ENCODE measurements around the gene GRM8.
A peak's percentile ranks its signal among the peaks of the same experiment; 100 is the strongest.

The GRM8 gene

DNA sequence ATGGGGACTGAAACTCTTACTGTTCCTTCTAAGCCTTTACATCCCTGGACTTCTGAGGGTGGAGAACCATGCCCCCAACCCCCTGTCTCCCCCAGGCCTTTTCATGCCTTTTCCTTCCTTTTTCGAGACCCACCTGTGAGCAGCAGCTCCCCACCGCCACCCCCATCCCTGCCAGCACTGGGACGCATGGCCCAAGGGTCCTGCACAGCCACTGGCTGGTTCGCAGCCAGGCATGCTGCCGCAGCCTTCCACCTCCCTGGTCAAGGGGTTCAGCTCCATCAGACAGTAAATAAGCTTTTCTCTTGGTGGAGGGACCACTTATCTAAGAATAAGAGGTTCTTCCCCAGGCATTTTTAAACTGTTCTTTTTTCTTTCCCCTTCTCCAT is 584.4 kb downstream of the GRM8 start:
- DNase-seq (ENCODE audit: low read depth, low spot score) = no peak

- no peak for DNase-seq (ENCODE audit: low read depth, low spot score)
These were observed 584.9 kb downstream of the GRM8 start for GRCh38 chr7:126667742-126668366.

GRCh38 chr7:126662856-126663255 is 589.9 kb downstream of the GRM8 start:
- no peak for DNase-seq (ENCODE audit: low read depth, low spot score)

- no peak for DNase-seq (ENCODE audit: low read depth, low spot score)
These were observed 593.6 kb downstream of the GRM8 start for GRCh38 chr7:126659124-126659523.

DNA sequence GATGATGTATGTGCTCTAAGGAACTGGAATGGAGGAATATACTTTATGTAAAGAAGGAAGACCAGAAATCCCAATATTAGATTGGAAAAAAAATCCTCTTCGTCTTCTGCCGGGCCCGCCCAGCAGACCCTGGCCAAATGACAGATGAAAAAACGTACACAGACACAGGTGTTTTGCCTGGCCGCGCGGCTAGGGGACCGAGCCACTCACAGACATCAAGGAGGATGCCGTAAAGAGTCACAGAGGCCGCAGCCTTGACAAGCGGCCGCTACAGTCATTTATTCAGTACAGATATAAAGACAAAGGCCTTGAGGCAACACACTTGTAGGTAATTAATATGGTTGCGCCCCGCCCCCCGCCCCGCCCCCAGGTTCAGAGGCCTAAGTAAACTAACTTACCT is 594.1 kb downstream of the GRM8 start:
- peak; percentile 5 for DNase-seq (ENCODE audit: low read depth, low spot score)

DNA sequence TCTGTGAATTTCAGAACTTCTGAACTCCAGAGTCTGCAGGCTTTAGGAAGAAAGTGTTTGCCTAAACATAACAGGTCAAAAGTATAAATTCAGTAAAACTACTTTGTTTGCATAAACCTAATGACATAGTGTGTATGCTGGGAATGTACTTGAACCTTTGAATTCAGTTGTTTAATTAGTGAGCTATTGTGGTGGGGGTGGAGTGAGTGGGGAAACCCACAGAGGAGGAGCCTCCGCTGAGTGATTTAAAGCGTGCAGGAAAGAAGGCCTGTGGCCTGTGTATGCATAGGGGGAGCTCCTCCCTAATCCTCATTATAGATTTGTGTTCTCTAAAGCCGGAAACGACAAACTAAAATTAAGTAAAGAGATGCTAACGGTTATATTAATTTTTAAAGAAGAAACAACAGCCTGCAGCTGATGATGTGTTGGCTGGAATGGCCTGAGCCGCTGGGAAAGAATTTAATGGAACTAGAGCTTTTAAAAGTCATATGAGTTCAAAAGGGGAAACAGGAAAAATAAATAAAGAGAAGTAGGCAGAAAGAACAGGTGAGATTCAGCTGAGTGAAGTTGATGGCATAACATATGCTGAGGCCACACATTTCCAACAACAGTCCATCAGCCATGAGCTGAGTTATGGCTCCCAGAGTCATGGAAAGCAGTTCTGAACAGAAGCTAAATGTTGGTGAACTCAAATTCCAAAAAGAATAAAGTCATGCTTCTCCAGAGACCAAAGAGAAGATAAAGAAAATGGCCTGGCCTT is 595.0 kb downstream of the GRM8 start:
- DNase-seq (ENCODE audit: low read depth, low spot score) = no peak

DNA sequence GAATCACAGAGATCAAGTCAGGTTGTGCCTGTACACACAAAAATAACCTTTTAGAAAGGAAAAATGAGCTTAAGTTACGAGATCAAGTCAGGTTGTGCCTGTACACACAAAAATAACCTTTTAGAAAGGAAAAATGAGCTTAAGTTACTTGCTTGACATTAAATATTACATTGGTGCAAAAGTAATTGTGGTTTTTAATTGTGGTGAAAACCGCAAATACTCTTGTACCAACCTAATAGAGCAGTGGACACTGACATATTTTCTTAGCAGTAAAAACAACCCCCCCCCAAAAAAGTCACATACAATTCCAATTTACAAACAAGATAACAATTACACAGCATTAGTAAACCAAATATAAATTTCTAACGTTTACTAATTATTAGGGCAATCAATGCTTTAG is 595.6 kb downstream of the GRM8 start:
- DNase-seq (ENCODE audit: low read depth, low spot score) = no peak

- DNase-seq (ENCODE audit: low read depth, low spot score) = peak; percentile 70
These were observed 596.6 kb downstream of the GRM8 start for GRCh38 chr7:126656165-126656564.

DNA sequence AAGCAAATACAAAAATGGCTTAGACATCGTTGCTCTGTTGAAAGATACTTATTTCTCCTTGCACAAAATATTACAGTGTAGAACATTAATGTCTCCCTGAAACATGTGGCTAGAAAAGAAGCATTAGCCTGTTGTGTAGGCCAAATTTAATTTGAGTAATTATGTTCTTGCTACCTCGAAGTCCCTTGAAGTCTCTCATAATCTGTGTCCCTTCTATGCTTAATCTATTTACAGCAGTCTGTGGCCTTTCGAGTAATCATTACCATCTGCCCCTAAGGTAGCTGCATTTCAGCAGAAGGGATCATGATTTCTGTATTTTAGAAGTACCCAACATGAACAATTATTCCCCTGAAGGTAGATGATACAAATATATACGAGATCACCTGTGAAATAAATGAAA is 615.2 kb downstream of the GRM8 start:
- no peak for DNase-seq (ENCODE audit: low read depth, low spot score)

- DNase-seq (ENCODE audit: low read depth, low spot score) = no peak
These were observed 617.2 kb downstream of the GRM8 start for GRCh38 chr7:126635545-126635944.

- DNase-seq (ENCODE audit: low read depth, low spot score) = peak; percentile 74
These were observed 644.4 kb downstream of the GRM8 start for GRCh38 chr7:126608339-126608776.

DNA sequence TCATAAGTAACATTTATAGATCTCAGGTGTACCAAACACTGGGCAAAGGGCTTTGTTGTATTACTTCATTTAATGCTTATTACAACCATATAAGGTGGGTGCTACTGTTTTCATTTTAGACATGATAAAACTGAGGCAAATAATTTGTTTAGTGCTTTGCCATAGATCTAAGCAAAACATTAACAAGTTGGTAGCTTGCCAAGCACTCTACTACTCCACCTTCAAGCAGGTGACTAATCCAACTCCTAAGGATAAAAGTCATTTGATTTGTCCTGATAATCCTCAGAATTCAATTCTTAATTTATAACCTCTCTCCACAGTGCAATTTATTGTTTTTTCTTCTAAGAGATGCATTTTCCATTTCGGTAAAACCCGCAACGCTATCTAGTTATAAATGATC is 646.4 kb downstream of the GRM8 start:
- no peak for DNase-seq (ENCODE audit: low read depth, low spot score)

DNA sequence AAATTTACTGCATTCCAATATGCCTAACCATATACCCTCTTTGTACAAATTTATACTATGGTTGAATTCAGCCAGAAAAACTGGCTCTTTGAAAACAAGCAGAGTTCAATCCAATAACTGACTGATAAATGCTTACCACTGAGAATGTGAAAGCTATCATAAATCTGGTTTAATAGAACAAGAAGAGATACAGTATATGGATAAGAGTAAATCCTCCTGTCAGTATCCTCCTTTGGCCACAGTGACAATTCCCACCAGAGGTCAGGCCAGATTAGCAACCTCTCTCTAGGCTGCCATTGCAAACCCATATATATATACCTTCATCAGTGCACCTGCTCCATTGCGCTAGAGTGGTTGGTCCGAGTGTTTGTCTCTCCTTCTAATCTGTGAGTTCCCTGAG is 647.2 kb downstream of the GRM8 start:
- DNase-seq (ENCODE audit: low read depth, low spot score) = no peak

DNA sequence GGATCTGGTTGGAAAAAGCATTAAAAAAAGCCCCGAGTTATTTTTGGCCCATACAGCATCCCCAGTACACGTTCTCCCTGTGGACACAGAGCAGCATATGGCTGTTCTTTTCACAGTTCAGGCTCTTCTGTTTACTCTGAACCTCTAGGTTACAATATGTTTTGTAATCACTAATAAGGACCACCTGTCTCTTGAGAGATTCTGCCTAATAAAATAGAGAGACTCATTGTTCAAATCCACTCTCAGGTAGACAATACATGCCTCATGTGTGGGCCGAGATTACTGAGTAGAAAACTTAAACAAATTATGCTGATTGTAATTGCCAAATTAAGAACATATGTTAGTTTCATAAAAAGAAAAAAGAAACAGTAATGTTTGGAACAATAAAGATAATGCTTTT is 647.7 kb downstream of the GRM8 start:
- DNase-seq (ENCODE audit: low read depth, low spot score) = no peak

- DNase-seq (ENCODE audit: low read depth, low spot score) = peak; percentile 83
These were observed 663.6 kb downstream of the GRM8 start for GRCh38 chr7:126589068-126589684.

DNA sequence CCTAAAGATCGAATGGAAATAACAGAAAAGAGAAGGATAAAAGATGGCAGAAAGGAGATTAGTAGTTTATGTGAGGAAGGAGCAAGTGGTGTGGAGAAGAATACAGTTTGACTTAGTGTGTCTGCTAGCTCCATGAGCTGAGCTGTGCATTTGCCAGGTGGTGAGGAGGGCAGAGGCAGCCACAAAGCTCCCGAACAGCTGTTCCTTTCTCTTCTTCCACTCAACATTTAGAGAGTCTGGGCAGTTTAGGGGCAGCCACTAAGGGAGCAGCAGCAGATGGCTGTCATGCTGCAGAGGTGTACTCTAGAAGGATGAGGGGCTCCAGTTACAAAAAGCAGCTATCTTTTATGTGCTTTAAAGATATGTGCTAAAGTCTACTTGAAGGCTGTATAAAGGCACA is 674.4 kb downstream of the GRM8 start:
- DNase-seq (ENCODE audit: low read depth, low spot score) = no peak

- peak; percentile 18 for DNase-seq (ENCODE audit: low read depth, low spot score)
These were observed 678.2 kb downstream of the GRM8 start for GRCh38 chr7:126574276-126575250.

- DNase-seq (ENCODE audit: low read depth, low spot score) = no peak
These were observed 681.9 kb downstream of the GRM8 start for GRCh38 chr7:126570845-126571244.

DNA sequence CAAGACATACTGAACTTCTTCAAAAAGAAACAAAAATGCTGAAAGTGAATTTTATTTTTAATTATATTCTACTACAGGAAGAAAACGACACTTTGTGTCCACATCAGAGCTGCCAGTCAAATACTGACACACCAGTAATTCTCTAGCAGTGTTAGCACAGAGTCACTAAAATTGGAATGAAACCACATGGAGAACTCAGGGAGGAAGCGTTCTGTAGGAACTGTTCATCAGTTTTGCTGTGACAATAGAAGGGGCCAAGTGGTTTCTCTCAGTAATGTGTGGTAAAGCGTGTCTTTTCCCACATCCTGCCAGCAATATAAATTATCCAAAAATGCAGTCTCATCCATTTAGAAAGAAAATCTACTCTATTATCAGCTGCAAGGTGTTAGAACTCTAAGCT is 683.3 kb downstream of the GRM8 start:
- no peak for DNase-seq (ENCODE audit: low read depth, low spot score)

DNA sequence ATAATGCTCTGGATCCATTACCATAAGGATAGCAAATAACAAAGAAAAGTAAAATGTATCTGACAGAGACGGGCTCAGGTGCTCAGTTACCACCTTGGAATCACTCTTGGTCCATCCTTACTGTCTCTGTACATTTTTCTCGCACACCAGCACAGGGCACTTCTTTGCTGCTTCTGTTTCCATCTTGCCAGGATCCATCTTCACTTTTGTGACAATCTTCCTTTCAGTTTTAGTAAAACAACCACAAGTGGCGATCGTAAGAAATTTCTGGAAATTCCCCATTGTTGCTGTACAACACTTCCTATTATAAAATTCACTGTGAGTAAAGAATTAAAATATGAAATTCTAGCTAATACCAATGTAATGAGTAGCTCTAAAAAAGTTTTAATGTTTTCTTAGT is 695.5 kb downstream of the GRM8 start:
- no peak for DNase-seq (ENCODE audit: low read depth, low spot score)

DNA sequence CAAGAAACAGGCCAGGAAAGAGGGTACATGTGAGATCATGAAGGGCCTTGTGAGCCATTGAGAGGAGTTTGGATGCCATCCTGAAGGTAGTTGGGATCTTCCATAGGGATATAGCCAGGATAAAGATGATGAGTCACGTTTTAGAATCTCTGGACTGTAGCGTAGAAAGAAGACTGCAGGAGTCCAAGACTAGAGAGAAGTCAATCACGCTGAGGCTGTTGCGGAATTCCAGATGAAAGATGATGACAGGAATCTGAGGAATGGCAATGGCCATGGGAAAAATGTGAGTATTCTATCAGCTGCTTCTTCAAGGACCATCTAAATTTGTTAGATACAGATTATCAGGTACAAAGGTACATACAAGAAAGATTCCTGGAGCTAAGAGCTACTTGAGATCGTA is 711.3 kb downstream of the GRM8 start:
- DNase-seq (ENCODE audit: low read depth, low spot score) = no peak

- DNase-seq (ENCODE audit: low read depth, low spot score) = no peak
These were observed 717.6 kb downstream of the GRM8 start for GRCh38 chr7:126535176-126535575.
